ENCODE measurements around the gene TECPR2. TPM values are rescaled to one million over a fixed set of nuclear protein-coding genes. Genes with fewer than 3 reads are reported as not detected.

TECPR2 gene
- total and polyA plus RNA-seq, 10 of the 15 experiments (the other 5 are each of a cell fraction or from before 2014, with no cell fraction given) = 0.15 to 10.0 (median 3.0) TPM

DNA sequence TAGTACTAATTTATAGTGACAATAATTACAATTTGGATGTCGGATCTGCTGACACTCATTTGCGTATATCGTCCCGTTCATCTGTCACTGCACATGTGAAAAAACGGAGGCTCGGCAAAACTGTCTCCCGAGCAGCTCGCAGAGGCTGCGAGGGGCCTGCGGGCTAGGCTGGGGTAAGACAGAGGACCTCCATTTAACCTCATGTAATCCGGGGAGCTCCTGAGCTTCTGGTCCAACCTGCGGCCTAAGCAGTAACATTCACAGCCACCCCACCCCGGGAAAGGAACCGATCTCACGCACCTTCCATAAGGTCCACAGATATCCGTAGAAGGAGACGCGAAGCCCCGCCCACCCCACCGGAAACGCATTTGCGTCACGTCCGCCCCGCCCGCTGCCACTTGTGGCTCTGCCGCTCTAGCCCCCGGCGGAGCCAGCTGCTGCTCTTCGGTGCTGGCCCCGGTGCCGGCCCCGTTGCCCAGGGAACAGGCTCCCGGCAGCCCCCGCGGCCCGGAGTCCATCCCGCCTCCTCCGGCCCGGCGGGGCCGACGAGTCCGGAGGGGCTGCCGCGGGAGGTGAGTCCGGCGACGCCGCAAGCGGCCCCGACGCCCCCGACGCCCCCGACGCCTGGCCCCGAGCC, at the start of gene TECPR2, which contains the start of gene CINP (continued):
- TF ChIP-seq, protein P1, sequence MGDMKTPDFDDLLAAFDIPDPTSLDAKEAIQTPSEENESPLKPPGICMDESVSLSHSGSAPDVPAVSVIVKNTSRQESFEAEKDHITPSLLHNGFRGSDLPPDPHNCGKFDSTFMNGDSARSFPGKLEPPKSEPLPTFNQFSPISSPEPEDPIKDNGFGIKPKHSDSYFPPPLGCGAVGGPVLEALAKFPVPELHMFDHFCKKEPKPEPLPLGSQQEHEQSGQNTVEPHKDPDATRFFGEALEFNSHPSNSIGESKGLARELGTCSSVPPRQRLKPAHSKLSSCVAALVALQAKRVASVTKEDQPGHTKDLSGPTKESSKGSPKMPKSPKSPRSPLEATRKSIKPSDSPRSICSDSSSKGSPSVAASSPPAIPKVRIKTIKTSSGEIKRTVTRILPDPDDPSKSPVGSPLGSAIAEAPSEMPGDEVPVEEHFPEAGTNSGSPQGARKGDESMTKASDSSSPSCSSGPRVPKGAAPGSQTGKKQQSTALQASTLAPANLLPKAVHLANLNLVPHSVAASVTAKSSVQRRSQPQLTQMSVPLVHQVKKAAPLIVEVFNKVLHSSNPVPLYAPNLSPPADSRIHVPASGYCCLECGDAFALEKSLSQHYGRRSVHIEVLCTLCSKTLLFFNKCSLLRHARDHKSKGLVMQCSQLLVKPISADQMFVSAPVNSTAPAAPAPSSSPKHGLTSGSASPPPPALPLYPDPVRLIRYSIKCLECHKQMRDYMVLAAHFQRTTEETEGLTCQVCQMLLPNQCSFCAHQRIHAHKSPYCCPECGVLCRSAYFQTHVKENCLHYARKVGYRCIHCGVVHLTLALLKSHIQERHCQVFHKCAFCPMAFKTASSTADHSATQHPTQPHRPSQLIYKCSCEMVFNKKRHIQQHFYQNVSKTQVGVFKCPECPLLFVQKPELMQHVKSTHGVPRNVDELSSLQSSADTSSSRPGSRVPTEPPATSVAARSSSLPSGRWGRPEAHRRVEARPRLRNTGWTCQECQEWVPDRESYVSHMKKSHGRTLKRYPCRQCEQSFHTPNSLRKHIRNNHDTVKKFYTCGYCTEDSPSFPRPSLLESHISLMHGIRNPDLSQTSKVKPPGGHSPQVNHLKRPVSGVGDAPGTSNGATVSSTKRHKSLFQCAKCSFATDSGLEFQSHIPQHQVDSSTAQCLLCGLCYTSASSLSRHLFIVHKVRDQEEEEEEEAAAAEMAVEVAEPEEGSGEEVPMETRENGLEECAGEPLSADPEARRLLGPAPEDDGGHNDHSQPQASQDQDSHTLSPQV (IDR thresholded peaks at IDR 0.05) = no peak
- TF ChIP-seq NFXL1 (IDR thresholded peaks at IDR 0.05; ENCODE audit: borderline replicate concordance) = no peak
- TF ChIP-seq NFIC (IDR thresholded peaks at IDR 0.05; ENCODE audit: low read depth, low read length) = no peak
- TF ChIP-seq POLR2A (IDR thresholded peaks at IDR 0.05; ENCODE audit: low read depth, low read length) = peak; percentile 72; the same call in 1 of the 2 replicates
- TF ChIP-seq SPI1 (IDR thresholded peaks at IDR 0.05; ENCODE audit: borderline replicate concordance, insufficient read depth, low read depth, low read length) = no peak
- no peak for TF ChIP-seq WRNIP1 (IDR thresholded peaks at IDR 0.05; ENCODE audit: borderline replicate concordance, low read depth, low read length)
- peak; percentile 11; the same call in 1 of the 2 replicates for TF ChIP-seq TARDBP (IDR thresholded peaks at IDR 0.05; ENCODE audit: borderline replicate concordance)
- TF ChIP-seq, protein P2, sequence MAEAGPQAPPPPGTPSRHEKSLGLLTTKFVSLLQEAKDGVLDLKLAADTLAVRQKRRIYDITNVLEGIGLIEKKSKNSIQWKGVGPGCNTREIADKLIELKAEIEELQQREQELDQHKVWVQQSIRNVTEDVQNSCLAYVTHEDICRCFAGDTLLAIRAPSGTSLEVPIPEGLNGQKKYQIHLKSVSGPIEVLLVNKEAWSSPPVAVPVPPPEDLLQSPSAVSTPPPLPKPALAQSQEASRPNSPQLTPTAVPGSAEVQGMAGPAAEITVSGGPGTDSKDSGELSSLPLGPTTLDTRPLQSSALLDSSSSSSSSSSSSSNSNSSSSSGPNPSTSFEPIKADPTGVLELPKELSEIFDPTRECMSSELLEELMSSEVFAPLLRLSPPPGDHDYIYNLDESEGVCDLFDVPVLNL (IDR thresholded peaks at IDR 0.05; ENCODE audit: low read depth, low read length) = 0 out of 2 replicates have a peak, but pooled peaks have one; percentile 18
- TF ChIP-seq RUNX3 (IDR thresholded peaks at IDR 0.05; ENCODE audit: low read length) = no peak
- TF ChIP-seq RELA (IDR thresholded peaks at IDR 0.05; ENCODE audit: borderline replicate concordance, partially characterized antibody) = no peak
- TF ChIP-seq PAX8 (IDR thresholded peaks at IDR 0.05) = no peak
- no peak for TF ChIP-seq ASH2L (IDR thresholded peaks at IDR 0.05; ENCODE audit: borderline replicate concordance, low read depth)
- TF ChIP-seq, protein P3, sequence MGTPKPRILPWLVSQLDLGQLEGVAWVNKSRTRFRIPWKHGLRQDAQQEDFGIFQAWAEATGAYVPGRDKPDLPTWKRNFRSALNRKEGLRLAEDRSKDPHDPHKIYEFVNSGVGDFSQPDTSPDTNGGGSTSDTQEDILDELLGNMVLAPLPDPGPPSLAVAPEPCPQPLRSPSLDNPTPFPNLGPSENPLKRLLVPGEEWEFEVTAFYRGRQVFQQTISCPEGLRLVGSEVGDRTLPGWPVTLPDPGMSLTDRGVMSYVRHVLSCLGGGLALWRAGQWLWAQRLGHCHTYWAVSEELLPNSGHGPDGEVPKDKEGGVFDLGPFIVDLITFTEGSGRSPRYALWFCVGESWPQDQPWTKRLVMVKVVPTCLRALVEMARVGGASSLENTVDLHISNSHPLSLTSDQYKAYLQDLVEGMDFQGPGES (IDR thresholded peaks at IDR 0.05) = no peak
- no peak for TF ChIP-seq ZZZ3 (IDR thresholded peaks at IDR 0.05; ENCODE audit: control insufficient read depth, insufficient read length, low read depth)
- TF ChIP-seq IKZF2 (IDR thresholded peaks at IDR 0.05) = no peak
- no peak; the same call in 1 of the 2 replicates for TF ChIP-seq BACH1 (IDR thresholded peaks at IDR 0.05; ENCODE audit: borderline replicate concordance)
- TF ChIP-seq RCOR1 (conservative IDR thresholded peaks at IDR 0.05; ENCODE audit: low read depth, low read length) = no peak
- TF ChIP-seq SREBF1 (IDR thresholded peaks at IDR 0.05; ENCODE audit: low read length) = no peak
- no peak for TF ChIP-seq EED (IDR thresholded peaks at IDR 0.05; ENCODE audit: low read depth)
- no peak for TF ChIP-seq JUNB (IDR thresholded peaks at IDR 0.05)
- peak; percentile 56; the same call in 1 of the 2 replicates for TF ChIP-seq CHD2 (IDR thresholded peaks at IDR 0.05; ENCODE audit: borderline replicate concordance, low read depth, low read length)
- peak; percentile 68; the same call in 1 of the 2 replicates for TF ChIP-seq YY1 (IDR thresholded peaks at IDR 0.05; ENCODE audit: low read depth, low read length)
- no peak for TF ChIP-seq GATAD2B (conservative IDR thresholded peaks at IDR 0.05; ENCODE audit: low read depth)
- TF ChIP-seq MEF2B (IDR thresholded peaks at IDR 0.05; ENCODE audit: partially characterized antibody, poor library complexity, severe bottlenecking) = no peak

Measured in GM12878 (cell line).